Activated CD8-positive, alpha-beta T cell treated with anti-CD3 and anti-CD28 coated beads for 36 hours (primary cell): Measurements from ENCODE around the gene FAM78B. TPM values are rescaled to one million over a fixed set of nuclear protein-coding genes. Genes with fewer than 3 reads are reported as not detected.

Source experiments
- ATAC-seq: fragments of 200-7000 bp; cut with Tn5 transposase; one replicate; pipeline ENCODE4 v1.10.0; 2021; ENCODE audit warnings: mild to moderate bottlenecking, moderate library complexity
- CTCF ChIA-PET: fragments of 350-600 bp; sonication (Branson Sonifier 250); formaldehyde crosslinking; loops from one replicate; lab custom pipeline; 2021; ENCODE audit warnings: antibody characterized with exemption; lab: Charles Lee
- POLR2A ChIA-PET: fragments of 350-600 bp; sonication (Branson Sonifier 250); formaldehyde crosslinking; loops from one replicate; lab custom pipeline; 2021; ENCODE audit warnings: antibody characterized with exemption; lab: Charles Lee
- DNase-seq: peaks from one replicate; pipeline ENCODE4 v3.0.0-alpha.2; 2020
- H3K27ac Mint-ChIP-seq: one replicate; pipeline ENCODE4 v1.8.0; 2021; ENCODE audit warnings: mild to moderate bottlenecking, mixed read lengths
- H3K27me3 Mint-ChIP-seq: one replicate; pipeline ENCODE4 v1.8.0; 2021; ENCODE audit warnings: mixed read lengths
- H3K36me3 Mint-ChIP-seq: one replicate; pipeline ENCODE4 v1.8.0; 2021; ENCODE audit warnings: low read depth, mixed read lengths
- H3K4me1 Mint-ChIP-seq: one replicate; pipeline ENCODE4 v1.8.0; 2021; ENCODE audit warnings: low read depth, mixed read lengths
- H3K4me3 Mint-ChIP-seq: one replicate; pipeline ENCODE4 v1.8.0; 2021; ENCODE audit warnings: mild to moderate bottlenecking, moderate library complexity, mixed read lengths
- H3K9me3 Mint-ChIP-seq: one replicate; pipeline ENCODE4 v1.8.0; 2021; ENCODE audit warnings: mixed read lengths
- CTCF ChIP-seq: fragments of 200-600 bp; IDR thresholded peaks from one replicate; pipeline ENCODE4 v1.8.0; 2022; ENCODE audit warnings: antibody characterized with exemption, mild to moderate bottlenecking
- intact Hi-C: fragments of 100-400 bp; cut with micrococcal nuclease; formaldehyde crosslinking; loops from one replicate; pipeline ENCODE4 v1.10.0; 2022
- total RNA-seq, 2 experiments: library from RNA; stranded (reverse); gene quantifications; one replicate each; pipeline ENCODE4 v1.2.3, GENCODE V29; 2021

The FAM78B gene
- total RNA-seq, 2 experiments from 2014 or later = 0.20 TPM; not detected in 1

- ChIA-PET POLR2A (no interaction called here), CTCF (no interaction called here)
- DNase-seq (no peak), ATAC-seq (no peak)
- TF ChIP-seq CTCF = no peak
- Mint-ChIP-seq H3K36me3 (no peaks in the 10 kb centered on the region), H3K27me3 (peaks cover 26% of the 10 kb centered on the region), H3K4me1 (peaks cover 23% of the 10 kb centered on the region), H3K9me3 (no peaks in the 10 kb centered on the region), H3K27ac (no peak overlapping the region), H3K4me3 (no peak overlapping the region)
- intact Hi-C loops = no loop called here
Measured at GRCh38 chr1:166172106-166172505, 5.3 kb upstream of the FAM78B start.

- no peak for TF ChIP-seq CTCF
- peak overlapping the region; percentile 64 for H3K27ac Mint-ChIP-seq
- H3K4me3 Mint-ChIP-seq = no peak overlapping the region
- ChIA-PET POLR2A (no interaction called here), CTCF (interaction anchor here (1.2 to 2.0 kb wide), 2 partner anchors 15 to 308 kb away, joined by 3 to 5 read pairs; no protein-coding TSS in a partner anchor)
- H3K27me3 Mint-ChIP-seq = peaks cover 25% of the 10 kb centered on the region
- H3K4me1 Mint-ChIP-seq = peaks cover 23% of the 10 kb centered on the region
- intact Hi-C loops = no loop called here
- no peaks in the 10 kb centered on the region for H3K9me3 Mint-ChIP-seq
- no peaks in the 10 kb centered on the region for H3K36me3 Mint-ChIP-seq
- ATAC-seq (peak; percentile 29), DNase-seq (peak; percentile 19)
Measured at GRCh38 chr1:166170726-166171125, 3.9 kb upstream of the FAM78B start.

- H3K4me3 Mint-ChIP-seq = no peak overlapping the region
- intact Hi-C loops = no loop called here
- no peak for DNase-seq
- POLR2A ChIA-PET = interaction anchor here (0.6 kb wide), 1 partner anchor 648 kb away, joined by 3 read pairs; no protein-coding TSS in a partner anchor
- H3K9me3 Mint-ChIP-seq = no peaks in the 10 kb centered on the region
- no peak for TF ChIP-seq CTCF
- peaks cover 29% of the 10 kb centered on the region for H3K27me3 Mint-ChIP-seq
- H3K36me3 Mint-ChIP-seq = no peaks in the 10 kb centered on the region
- peaks cover 26% of the 10 kb centered on the region for H3K4me1 Mint-ChIP-seq
- peak; percentile 60 for ATAC-seq
- no peak overlapping the region for H3K27ac Mint-ChIP-seq
- CTCF ChIA-PET = interaction anchor here (2.0 kb wide), 1 partner anchor 16 kb away, joined by 5 read pairs; no protein-coding TSS in a partner anchor
Measured at GRCh38 chr1:166170075-166170474, 3.3 kb upstream of the FAM78B start.

GRCh38 chr1:166169182-166169581, 2.4 kb upstream of the FAM78B start:
- intact Hi-C loops = no loop called here
- Mint-ChIP-seq H3K27me3 (peaks cover 36% of the 10 kb centered on the region), H3K4me1 (peaks cover 26% of the 10 kb centered on the region), H3K9me3 (no peaks in the 10 kb centered on the region), H3K4me3 (no peak overlapping the region), H3K27ac (no peak overlapping the region), H3K36me3 (no peaks in the 10 kb centered on the region)
- ATAC-seq = no peak
- ChIA-PET CTCF (interaction anchor here (2.0 kb wide), 1 partner anchor 17 kb away, joined by 5 read pairs; no protein-coding TSS in a partner anchor), POLR2A (no interaction called here)
- TF ChIP-seq CTCF = no peak
- no peak for DNase-seq

- H3K36me3 Mint-ChIP-seq = no peaks in the 10 kb centered on the region
- H3K4me3 Mint-ChIP-seq = peak overlapping the region; percentile 48
- H3K27me3 Mint-ChIP-seq = peaks cover 46% of the 10 kb centered on the region
- CTCF ChIA-PET = no interaction called here
- POLR2A ChIA-PET = no interaction called here
- ATAC-seq = no peak
- intact Hi-C loops = no loop called here
- peak overlapping the region; percentile 5 for H3K27ac Mint-ChIP-seq
- TF ChIP-seq CTCF = no peak
- H3K9me3 Mint-ChIP-seq = no peaks in the 10 kb centered on the region
- no peak for DNase-seq
- H3K4me1 Mint-ChIP-seq = peaks cover 26% of the 10 kb centered on the region
Measured at GRCh38 chr1:166167572-166167925, 748 bp upstream of the FAM78B start.
